ENCODE data around the gene LILRA1.

- TF ChIP-seq CTCF (IDR thresholded peaks at IDR 0.05) (no peak), POLR2A (IDR thresholded peaks at IDR 0.05) (no peak)
Measured at GRCh38 chr19:54574527-54575056, 18.8 kb upstream of the LILRA1 start.

Measured in suprapubic skin (tissue), 3 donors.